GM21423 (cell line): ENCODE data around the gene ZNF135.

Experiments used
- ATAC-seq: cut with Tn5 transposase; IDR thresholded peaks from one replicate; pipeline ENCODE4 v1.9.1; 2021; ENCODE audit warnings: mild to moderate bottlenecking, moderate library complexity; ENCODE audit not compliant: unreplicated experiment

ZNF135 gene

DNA sequence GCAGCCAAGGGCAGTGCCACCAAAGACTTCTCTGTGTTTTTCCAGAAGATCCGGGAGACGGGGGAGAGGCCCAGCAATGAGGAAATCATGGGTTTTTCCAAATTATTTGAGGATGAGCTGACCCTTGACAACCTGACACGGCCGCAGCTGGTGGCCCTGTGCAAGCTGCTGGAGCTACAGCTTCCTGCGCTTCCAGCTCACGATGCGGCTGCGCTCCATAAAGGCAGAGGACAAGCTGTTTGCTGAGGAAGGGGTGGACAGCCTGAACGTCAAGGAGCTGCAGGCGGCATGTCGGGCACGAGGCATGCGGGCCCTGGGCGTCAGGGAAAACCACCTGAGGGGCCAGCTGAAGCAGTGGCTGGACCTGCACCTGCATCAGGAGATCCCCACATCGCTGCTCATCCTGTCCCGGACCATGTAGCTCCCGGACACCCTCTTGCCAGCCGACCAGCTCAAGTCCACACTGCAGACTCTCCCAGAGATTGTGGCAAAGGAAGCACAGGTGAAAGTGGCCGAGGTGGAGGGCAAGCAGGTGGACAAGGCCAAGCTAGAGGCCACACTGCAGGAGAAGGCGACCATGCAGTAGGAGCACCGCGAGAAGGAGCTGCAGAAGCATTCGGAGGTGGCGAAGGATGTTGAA lies 13.6 kb upstream of the ZNF135 start:
- ATAC-seq = no peak

DNA sequence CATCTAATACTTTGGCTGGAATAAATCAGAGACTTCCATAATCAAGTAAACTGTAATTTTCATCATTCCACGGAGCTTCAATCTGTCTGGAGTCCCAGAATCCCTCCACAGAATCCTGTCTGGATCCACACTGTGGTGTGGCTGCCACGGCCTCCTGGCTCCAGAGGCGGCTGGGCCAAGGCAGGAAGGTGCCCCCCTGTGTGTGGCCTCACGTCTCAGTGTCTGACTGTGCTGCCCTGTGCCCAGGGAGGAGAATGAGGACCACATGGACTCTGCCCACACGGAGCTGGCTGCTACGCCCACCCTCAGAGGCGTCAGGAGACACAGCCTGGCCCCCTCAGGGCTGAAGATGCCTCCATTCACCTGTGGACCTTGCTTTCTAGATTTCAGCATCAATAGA lies 12.2 kb upstream of the ZNF135 start:
- ATAC-seq = no peak

DNA sequence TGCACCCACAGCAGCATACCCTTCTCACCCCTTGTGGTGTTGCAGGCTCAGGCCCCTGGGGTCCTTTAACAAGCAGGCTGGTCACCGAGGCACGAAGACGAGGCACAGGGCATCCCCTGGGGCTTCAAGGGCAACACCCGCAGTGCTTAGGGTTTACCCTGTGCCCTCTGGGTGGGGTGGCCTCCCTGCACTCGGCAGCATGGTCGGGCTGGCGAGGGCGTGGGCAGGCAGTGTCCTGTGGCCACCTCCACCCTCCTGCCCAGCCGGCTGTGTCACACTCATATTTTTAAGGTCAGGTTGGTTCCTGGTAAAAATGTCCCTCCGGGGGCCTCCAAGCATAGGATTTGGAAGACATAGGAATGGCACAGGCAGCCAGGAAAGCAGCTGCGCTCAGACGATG lies 11.4 kb upstream of the ZNF135 start:
- ATAC-seq = no peak

GRCh38 chr19:58052256-58052655 lies 6.8 kb upstream of the ZNF135 start:
- ATAC-seq = no peak

GRCh38 chr19:58053480-58054156 lies 5.5 kb upstream of the ZNF135 start:
- no peak for ATAC-seq

GRCh38 chr19:58054901-58055874 lies 3.9 kb upstream of the ZNF135 start:
- no peak for ATAC-seq

DNA sequence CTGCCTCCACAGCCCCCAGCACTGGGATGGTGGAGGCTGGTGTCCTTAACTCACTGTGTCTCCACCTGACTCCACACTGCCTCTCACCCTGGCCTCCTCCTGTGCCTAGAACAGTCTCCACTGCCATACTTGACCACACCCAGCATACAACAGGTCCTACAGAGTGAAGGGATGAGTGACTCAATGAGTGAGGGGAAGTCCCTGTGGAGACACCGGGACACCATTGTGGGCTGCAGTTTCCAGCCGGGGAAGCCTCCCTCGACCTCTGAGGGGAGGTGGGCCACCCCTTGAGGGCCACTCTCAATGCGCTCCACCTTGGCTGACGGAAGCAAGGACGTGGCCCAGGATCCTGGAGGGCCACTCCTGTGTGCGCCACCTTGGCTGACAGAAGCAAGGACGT lies 2.8 kb upstream of the ZNF135 start:
- no peak for ATAC-seq

DNA sequence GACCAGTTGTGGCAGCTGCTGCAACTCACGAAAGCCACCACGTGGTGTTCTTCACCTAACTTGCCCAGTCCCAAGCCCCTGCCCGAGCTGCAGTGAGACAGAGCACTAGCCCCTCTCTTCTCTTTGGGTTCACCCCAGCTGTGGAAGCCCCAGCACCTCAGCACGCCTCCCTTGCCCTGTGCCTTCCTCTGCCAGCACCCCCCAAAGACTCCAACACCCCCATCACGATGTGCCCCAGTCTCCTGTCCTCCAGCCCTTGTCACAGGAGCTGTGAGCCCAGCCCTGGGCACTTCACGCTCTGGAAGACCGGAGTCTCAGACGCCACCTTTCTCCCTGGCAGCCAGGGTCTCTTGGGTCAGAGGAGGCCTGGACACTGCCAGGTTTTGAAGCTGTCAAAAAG lies 2.2 kb upstream of the ZNF135 start:
- no peak for ATAC-seq

DNA sequence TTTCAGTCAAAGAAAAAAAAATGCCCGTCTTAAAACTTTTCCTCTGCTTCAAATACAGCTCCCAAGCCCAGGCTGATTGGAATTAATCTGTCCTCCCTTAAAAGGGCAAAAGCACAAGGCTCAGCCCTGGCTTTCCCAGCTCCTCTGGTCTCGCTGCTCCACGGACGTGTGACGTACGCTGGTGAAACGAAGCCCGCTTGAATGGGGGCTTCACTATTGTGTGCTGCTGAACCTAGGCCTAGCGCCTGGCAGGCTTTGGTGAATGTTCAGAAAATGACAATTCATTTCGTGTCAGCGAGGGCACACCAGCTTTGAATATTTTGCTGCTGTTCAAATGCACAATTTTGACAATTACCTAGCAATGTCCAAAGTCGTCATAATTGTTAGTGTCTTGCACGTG lies 615 bp upstream of the ZNF135 start:
- ATAC-seq = no peak

GRCh38 chr19:58059671-58060078 lies 593 bp downstream of the ZNF135 start:
- no peak for ATAC-seq

- no peak for ATAC-seq
Measured at GRCh38 chr19:58060231-58060630, 1.1 kb downstream of the ZNF135 start.

DNA sequence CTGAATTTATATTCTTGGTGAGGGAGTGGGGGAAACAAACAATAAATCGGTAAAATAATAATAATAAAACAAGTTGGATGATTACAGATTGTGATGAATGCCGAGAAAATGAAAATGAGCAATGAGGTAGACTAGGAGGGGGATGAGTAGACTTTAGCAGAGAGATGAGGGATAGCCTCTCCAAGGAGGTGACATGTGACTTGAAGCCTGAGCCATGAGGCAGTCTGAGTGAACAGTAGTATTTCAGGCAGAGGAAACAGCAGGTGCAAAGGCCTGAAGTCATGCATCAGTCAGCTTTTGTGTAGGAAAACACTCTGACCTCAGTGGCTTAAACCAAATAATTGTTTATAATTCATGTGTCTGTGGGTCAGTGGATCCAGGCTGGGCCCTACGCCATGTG lies 4.6 kb downstream of the ZNF135 start:
- ATAC-seq = no peak

DNA sequence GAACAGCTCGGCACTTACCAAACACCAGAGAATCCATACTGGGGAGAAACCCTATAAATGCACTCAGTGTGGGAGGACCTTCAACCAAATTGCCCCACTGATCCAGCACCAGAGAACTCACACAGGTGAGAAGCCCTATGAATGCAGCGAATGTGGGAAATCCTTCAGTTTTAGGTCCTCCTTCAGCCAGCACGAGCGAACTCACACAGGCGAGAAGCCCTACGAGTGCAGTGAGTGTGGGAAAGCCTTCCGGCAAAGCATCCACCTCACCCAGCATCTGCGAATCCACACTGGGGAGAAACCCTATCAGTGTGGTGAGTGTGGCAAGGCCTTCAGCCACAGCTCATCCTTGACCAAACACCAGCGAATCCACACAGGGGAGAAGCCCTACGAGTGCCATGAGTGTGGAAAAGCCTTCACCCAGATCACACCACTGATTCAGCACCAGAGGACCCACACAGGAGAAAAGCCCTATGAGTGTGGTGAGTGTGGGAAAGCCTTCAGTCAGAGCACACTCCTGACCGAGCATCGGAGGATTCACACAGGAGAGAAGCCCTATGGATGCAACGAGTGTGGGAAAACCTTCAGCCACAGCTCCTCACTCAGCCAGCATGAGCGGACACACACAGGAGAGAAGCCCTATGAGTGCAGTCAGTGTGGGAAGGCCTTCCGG lies 8.3 kb downstream of the ZNF135 start:
- no peak for ATAC-seq

DNA sequence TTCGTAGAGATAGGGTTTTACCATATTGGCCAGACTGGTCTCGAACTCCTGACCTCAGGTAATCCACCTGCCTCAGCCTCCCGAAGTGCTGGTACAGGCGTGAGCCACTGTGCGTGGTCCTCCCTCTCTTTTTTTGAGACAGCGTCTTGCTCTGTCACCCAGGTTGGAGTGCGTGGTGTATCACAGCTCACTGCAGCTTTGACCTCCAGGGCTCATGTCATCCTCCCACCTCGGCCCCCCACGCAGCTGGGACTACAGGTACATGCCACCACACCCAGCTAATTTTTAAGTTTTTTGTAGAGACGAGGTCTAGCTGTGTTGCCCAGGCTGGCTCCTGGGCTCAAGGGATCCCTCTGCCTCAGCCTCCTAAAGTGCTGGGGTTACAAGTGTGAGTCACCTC lies 20.7 kb downstream of the ZNF135 start:
- no peak for ATAC-seq

DNA sequence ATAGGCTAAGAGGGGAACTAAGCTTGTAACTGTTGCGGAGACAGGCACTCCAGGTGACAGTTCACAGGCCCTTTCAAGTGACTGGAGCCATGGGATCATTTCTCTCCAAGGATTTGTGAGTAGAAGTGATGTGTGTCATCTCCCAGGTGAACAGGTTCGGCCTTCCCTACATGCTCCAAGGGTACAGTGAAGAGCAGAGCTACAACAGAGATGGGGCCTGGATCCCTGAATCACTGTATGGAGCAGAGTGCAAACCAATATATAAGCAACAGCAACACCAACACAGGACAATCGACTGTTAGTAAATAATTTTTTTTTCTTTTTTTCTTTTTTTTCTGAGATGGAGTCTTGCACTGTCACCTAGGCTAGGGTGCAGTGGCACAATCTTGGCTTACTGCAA lies 23.9 kb downstream of the ZNF135 start:
- ATAC-seq = no peak

GRCh38 chr19:58084596-58085347 lies 25.7 kb downstream of the ZNF135 start:
- ATAC-seq = no peak

GRCh38 chr19:58085348-58085875 lies 26.3 kb downstream of the ZNF135 start:
- no peak for ATAC-seq

DNA sequence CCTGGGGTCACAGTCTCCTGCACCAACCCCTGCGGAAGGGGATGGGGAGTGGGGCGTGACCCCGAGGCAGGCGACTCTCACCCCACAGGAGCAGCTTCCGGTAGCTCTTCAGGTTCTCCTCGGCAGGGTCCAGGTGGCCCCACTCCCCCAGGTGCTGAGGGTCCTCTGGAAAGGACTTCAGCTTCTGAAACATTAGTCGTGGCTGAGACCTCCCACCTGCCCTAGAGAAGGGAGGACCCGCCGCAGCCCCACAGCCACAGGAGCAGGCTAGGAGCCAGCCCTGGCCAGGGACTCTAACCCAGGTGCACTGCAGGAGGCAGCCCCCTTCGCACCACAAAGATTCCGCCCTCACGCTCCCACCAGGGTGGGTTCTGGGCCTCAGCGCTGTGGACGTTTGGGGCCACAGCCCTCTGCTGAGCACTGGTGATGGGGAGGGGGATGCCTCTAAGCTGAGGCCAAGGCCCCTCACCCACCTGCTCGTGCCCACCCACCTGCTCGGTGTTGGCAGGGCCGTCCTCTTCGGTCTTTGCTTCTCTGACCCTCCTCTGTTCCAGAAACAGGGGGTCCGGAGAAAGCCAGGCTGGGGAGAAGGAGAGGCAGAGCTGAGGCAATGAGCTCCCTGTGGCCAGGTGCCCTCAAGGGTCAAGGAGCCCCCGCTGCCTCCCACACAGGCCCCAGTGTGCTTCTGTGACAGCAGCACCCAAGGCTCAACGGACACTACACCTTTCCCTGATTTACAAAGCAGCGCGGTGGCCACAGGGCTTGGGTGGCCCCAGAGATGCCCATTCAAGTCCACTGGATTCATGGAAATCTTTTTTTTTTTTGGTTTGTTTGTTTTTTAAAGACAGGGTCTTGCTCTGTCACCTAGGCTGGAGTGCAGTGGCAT lies 28.0 kb downstream of the ZNF135 start:
- ATAC-seq = no peak

DNA sequence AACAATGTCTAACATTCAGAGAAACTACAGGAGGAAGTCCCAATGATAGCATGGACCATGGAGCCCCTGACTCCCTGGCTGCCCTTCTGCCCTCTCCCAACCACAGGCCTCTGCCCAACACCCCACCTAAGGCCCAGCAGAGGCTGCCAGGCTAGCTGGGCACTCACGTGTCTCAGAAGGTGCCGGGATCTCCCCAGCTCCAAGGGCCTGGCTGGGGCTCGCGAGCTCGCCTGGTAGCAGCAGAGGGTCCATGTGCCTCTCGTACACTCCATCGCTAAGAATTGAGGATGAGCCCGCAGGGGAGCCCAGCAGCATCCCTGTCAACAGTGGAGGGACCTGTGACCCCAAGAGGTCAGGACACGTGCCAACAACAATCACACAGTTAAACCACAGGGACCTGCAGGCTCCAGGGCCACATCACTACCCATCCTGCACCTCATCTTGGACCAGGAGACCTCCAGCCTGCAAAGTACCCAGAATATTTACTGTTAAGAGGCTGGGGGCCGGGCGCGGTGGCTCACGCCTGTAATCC lies 29.5 kb downstream of the ZNF135 start:
- no peak for ATAC-seq
